Duodenal mucosa (tissue), 2 donors: Measurements from ENCODE around the gene NR3C1.

ENCODE experiments used
- H3K27ac ChIP-seq: one replicate; pipeline ENCODE4 v1.7.0; 2013; ENCODE audit warnings: low read depth, low read length
- H3K27me3 ChIP-seq, 2 donors: one replicate each; pipeline ENCODE4 v1.7.0; 2013; ENCODE audit warnings: low read length in 2 of 2, control low read depth in 1 of 2; ENCODE audit not compliant: insufficient read depth in 2 of 2, control insufficient read depth in 1 of 2
- H3K36me3 ChIP-seq, 2 donors: one replicate each; pipeline ENCODE4 v1.7.0; 2013; ENCODE audit warnings: low read length in 2 of 2, control low read depth in 1 of 2; ENCODE audit not compliant: insufficient read depth in 2 of 2, control insufficient read depth in 1 of 2
- H3K4me1 ChIP-seq, 2 donors: one replicate each; pipeline ENCODE4 v1.7.0; 2013; ENCODE audit warnings: low read length in 2 of 2, control low read depth in 1 of 2; ENCODE audit not compliant: insufficient read depth in 2 of 2, control insufficient read depth in 1 of 2
- H3K4me3 ChIP-seq, 2 donors: one replicate each; pipeline ENCODE4 v1.7.0; 2013; ENCODE audit warnings: low read length in 2 of 2, low read depth in 1 of 2
- H3K9ac ChIP-seq, 2 donors: one replicate each; pipeline ENCODE4 v1.7.0; 2013; ENCODE audit warnings: low read length in 2 of 2, low read depth in 1 of 2
- H3K9me3 ChIP-seq, 2 donors: one replicate each; pipeline ENCODE4 v1.7.0; 2013; ENCODE audit warnings: low read length in 2 of 2, control low read depth in 1 of 2; ENCODE audit not compliant: control insufficient read depth in 1 of 2

NR3C1 gene

DNA sequence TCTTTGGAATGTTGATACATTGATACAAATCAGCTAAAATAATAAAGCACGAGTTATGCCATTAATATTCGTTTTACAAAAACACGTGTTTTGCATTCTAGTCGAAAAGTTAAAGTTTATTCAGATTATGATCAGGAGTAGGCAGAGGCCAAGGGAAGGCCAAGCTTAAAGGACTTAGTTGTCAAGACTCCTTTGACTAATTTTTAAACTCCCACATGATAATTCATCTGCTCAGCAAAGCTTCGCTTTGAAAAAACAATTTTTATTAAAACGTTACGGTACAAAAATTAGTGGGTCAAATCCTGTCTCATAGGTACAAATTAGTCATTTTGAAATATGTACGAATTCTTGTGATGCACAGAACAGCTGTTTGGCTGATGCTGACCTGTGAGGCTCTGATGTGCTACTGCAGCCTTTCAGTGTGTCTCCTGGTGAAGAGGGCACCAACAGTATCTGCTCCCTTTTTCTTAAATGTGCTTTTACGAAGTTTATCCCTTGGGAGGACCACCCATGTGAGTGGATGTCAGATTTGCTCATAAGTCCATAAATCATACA, 23.0 kb upstream of the NR3C1 start:
- Histone ChIP-seq H3K36me3 (no peaks in the 10 kb centered on the region), H3K27ac (no peak overlapping the region), H3K27me3 (no peaks in the 10 kb centered on the region), H3K4me1 (no peaks in the 10 kb centered on the region), H3K9ac (no peak overlapping the region), H3K9me3 (no peaks in the 10 kb centered on the region), H3K4me3 (no peak overlapping the region)

- no peak overlapping the region for H3K4me3 ChIP-seq
- H3K9ac ChIP-seq = no peak overlapping the region
- H3K27ac ChIP-seq = no peak overlapping the region
- no peaks in the 10 kb centered on the region for H3K4me1 ChIP-seq
- no peaks in the 10 kb centered on the region for H3K36me3 ChIP-seq
- no peaks in the 10 kb centered on the region for H3K27me3 ChIP-seq
- no peaks in the 10 kb centered on the region for H3K9me3 ChIP-seq
Measured at GRCh38 chr5:143425835-143426234, 22.3 kb upstream of the NR3C1 start.

DNA sequence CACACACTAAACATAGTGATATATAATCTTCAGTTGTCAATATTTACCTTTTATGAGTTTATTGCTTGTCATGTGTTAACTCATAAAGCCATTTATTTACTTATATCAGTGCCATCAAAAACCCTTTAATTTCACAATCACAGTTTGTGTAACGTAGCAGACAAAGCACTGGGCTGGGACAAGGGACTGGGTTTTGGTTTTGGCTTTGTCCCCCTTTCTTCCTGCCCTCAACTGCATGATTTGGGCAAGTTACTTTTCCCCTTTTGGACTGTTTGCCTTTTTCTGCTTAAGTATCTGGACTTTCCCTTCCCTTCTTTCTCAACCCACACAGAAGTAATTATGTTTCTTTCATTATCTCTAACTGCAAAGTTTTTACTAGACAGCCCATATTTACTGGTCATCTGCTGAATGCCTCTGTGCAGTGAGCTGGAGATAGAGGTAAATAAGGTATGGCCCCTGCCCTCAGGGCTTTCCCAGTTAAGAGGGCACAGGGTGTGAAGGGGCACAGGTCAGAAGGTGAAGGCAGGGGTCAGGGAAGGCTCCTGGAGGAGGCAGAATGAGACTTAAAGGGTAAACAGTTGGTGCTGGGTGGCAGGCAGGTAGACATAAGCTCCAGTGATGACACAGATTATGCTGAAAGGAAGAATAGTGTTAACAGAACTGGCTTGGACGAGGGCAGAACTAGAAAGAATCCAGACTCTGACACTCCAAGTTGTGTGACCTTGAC, 14.8 kb upstream of the NR3C1 start:
- no peaks in the 10 kb centered on the region for H3K9me3 ChIP-seq
- H3K36me3 ChIP-seq = no peaks in the 10 kb centered on the region
- H3K4me3 ChIP-seq = peak overlapping the region; percentile 33 to 49
- no peaks in the 10 kb centered on the region for H3K27me3 ChIP-seq
- H3K27ac ChIP-seq = no peak overlapping the region
- H3K4me1 ChIP-seq = peaks cover 25 to 36% of the 10 kb centered on the region in 2 donors
- no peak overlapping the region for H3K9ac ChIP-seq

GRCh38 chr5:143417503-143418139, 14.1 kb upstream of the NR3C1 start:
- no peaks in the 10 kb centered on the region for H3K36me3 ChIP-seq
- peaks cover 25 to 36% of the 10 kb centered on the region in 2 donors for H3K4me1 ChIP-seq
- H3K4me3 ChIP-seq = peak overlapping the region in 1 of 2 donors; percentile 25
- no peak overlapping the region for H3K9ac ChIP-seq
- H3K27ac ChIP-seq = no peak overlapping the region
- no peaks in the 10 kb centered on the region for H3K9me3 ChIP-seq
- H3K27me3 ChIP-seq = no peaks in the 10 kb centered on the region

- peaks cover 25 to 36% of the 10 kb centered on the region in 2 donors for H3K4me1 ChIP-seq
- no peak overlapping the region for H3K27ac ChIP-seq
- no peaks in the 10 kb centered on the region for H3K27me3 ChIP-seq
- no peak overlapping the region for H3K9ac ChIP-seq
- H3K36me3 ChIP-seq = no peaks in the 10 kb centered on the region
- peak overlapping the region in 1 of 2 donors; percentile 6 for H3K4me3 ChIP-seq
- no peaks in the 10 kb centered on the region for H3K9me3 ChIP-seq
Measured at GRCh38 chr5:143416411-143416810, 12.9 kb upstream of the NR3C1 start.

GRCh38 chr5:143413958-143414669, 10.6 kb upstream of the NR3C1 start:
- H3K27me3 ChIP-seq = no peaks in the 10 kb centered on the region
- H3K9ac ChIP-seq = no peak overlapping the region
- H3K36me3 ChIP-seq = no peaks in the 10 kb centered on the region
- no peak overlapping the region for H3K27ac ChIP-seq
- no peak overlapping the region for H3K4me3 ChIP-seq
- peaks cover 25 to 36% of the 10 kb centered on the region in 2 donors for H3K4me1 ChIP-seq
- no peaks in the 10 kb centered on the region for H3K9me3 ChIP-seq

DNA sequence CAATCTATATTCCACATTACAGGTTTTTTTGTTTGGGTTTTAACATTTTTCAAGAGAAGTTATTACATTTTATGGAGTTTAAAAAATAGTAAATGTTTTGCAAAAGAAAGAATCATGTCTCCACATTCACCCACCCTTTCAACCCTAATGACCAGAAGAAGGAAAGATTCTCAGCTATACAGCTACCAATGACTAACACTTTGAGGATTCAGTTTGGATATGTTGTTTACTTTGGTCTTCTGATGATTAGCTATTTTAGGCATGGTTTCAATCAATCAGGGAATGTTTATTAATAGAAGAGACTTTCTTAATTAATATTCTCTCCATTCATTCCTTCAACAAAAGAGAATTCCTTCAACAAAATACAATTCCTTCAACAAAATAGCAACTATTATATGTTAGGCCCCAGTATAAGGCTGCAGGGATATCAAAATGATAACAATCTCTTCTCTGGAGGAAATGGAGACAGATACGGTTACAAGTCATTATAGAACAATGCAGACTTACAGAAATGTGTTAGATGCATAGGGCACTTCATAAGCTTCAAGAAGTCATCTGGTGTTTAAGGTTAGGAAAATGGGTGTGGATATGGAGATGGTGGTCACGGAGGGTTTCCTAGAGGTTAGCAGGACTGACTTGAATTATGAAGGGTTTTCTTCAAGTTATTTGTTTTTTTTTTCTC, 9.3 kb upstream of the NR3C1 start:
- H3K4me3 ChIP-seq = no peak overlapping the region
- H3K27me3 ChIP-seq = no peaks in the 10 kb centered on the region
- no peak overlapping the region for H3K27ac ChIP-seq
- H3K4me1 ChIP-seq = peaks cover 15 to 25% of the 10 kb centered on the region in 2 donors
- no peaks in the 10 kb centered on the region for H3K9me3 ChIP-seq
- no peak overlapping the region for H3K9ac ChIP-seq
- no peaks in the 10 kb centered on the region for H3K36me3 ChIP-seq

DNA sequence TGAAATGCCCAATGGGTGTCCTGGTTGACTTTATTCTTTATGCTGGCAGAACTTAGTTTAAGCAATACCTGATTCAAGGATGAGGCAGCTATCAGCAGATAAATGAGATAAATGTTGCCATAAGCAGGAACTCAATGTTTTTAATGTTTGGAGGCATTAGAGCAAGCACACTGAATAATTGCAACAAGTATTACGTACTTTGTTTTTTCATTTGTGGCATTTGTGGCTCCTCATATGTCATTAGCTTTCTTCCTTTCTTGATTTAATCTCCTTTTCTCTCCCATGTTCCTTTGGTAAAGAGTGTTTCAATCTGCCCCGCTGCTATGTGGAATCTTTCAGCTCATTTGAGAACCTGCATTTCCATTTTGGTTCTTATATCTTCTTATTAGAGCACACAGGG, 6.4 kb upstream of the NR3C1 start:
- Histone ChIP-seq H3K9ac (no peak overlapping the region), H3K4me1 (peaks cover 8 to 14% of the 10 kb centered on the region in 2 donors), H3K27me3 (no peaks in the 10 kb centered on the region), H3K27ac (no peak overlapping the region), H3K9me3 (no peaks in the 10 kb centered on the region), H3K4me3 (no peak overlapping the region), H3K36me3 (no peaks in the 10 kb centered on the region)

DNA sequence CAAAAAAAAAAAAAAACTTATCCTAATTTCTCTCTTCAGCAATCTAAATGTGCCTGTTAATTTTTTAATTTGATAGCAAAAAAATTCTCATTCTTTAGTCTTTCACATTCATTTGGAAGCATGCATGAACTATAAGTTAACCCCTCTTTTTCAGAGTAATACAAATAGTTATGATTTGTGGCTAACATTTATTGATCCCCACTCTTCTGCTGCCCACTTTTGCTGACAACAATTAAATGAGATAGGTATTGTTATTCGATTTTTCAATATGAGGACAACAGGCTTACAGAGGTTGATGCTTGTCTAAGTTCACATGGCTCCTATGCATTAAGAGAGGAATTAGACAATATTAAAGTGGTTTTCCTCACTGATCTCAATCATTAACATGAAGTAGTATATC, 2.9 kb upstream of the NR3C1 start:
- no peak overlapping the region for H3K27ac ChIP-seq
- no peak overlapping the region for H3K4me3 ChIP-seq
- no peaks in the 10 kb centered on the region for H3K9me3 ChIP-seq
- H3K36me3 ChIP-seq = no peaks in the 10 kb centered on the region
- peaks cover 3 to 9% of the 10 kb centered on the region in 2 donors for H3K4me1 ChIP-seq
- H3K9ac ChIP-seq = no peak overlapping the region
- no peaks in the 10 kb centered on the region for H3K27me3 ChIP-seq

GRCh38 chr5:143405849-143406098, 2.3 kb upstream of the NR3C1 start:
- no peaks in the 10 kb centered on the region for H3K36me3 ChIP-seq
- peaks cover 4 to 15% of the 10 kb centered on the region in 2 donors for H3K4me1 ChIP-seq
- peak overlapping the region in 1 of 2 donors; percentile 83 for H3K9ac ChIP-seq
- H3K9me3 ChIP-seq = no peaks in the 10 kb centered on the region
- peak overlapping the region; percentile 91 to 97 for H3K4me3 ChIP-seq
- H3K27ac ChIP-seq = peak overlapping the region; percentile 97
- H3K27me3 ChIP-seq = no peaks in the 10 kb centered on the region
